WTC11 (cell line): ENCODE results near the gene PLA2G1B.

Experiments
- MAX ChIP-seq: sonication (generic); formaldehyde crosslinking; IDR thresholded peaks from 2 replicates; pipeline ENCODE4 v1.8.0; 2022; ENCODE audit warnings: mild to moderate bottlenecking, missing genetic modification reagents
- TF ChIP-seq, protein P1 (sequence below): fragments of 200-600 bp; IDR thresholded peaks from 2 replicates; pipeline ENCODE4 v1.8.0; 2022; ENCODE audit warnings: antibody characterized with exemption
- TF ChIP-seq, protein P2 (sequence below): sonication (generic); formaldehyde crosslinking; IDR thresholded peaks from 2 replicates; pipeline ENCODE4 v1.8.1; 2022; ENCODE audit warnings: mild to moderate bottlenecking, missing genetic modification reagents, moderate library complexity, borderline replicate concordance

DNA sequence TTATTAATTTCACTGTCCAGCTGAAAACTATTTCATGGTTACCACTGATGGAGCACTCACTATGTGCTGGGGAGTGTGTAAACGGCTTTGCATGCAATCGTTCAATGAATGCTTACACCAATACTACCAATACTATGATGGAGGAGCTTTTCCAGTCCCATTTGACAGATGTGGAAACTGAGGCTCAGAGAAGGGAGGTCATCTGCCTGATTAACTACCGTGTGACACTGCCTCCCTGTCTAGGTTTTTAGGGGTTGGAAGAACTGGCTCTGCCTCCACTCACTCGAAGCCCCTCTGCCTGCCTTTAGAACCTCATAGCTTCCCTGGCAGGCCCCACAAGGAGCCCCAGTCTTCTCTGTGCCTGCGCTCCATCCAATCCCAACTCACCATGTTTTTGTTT lies 29.5 kb upstream of the PLA2G1B start:
- TF ChIP-seq, protein P1, sequence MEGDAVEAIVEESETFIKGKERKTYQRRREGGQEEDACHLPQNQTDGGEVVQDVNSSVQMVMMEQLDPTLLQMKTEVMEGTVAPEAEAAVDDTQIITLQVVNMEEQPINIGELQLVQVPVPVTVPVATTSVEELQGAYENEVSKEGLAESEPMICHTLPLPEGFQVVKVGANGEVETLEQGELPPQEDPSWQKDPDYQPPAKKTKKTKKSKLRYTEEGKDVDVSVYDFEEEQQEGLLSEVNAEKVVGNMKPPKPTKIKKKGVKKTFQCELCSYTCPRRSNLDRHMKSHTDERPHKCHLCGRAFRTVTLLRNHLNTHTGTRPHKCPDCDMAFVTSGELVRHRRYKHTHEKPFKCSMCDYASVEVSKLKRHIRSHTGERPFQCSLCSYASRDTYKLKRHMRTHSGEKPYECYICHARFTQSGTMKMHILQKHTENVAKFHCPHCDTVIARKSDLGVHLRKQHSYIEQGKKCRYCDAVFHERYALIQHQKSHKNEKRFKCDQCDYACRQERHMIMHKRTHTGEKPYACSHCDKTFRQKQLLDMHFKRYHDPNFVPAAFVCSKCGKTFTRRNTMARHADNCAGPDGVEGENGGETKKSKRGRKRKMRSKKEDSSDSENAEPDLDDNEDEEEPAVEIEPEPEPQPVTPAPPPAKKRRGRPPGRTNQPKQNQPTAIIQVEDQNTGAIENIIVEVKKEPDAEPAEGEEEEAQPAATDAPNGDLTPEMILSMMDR = no peak
- TF ChIP-seq, protein P2, sequence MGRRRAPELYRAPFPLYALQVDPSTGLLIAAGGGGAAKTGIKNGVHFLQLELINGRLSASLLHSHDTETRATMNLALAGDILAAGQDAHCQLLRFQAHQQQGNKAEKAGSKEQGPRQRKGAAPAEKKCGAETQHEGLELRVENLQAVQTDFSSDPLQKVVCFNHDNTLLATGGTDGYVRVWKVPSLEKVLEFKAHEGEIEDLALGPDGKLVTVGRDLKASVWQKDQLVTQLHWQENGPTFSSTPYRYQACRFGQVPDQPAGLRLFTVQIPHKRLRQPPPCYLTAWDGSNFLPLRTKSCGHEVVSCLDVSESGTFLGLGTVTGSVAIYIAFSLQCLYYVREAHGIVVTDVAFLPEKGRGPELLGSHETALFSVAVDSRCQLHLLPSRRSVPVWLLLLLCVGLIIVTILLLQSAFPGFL (CRISPR knock-in tag) = no peak
- no peak for TF ChIP-seq MAX (CRISPR knock-in tag)
